ENCODE results near the gene FAM9C. TPM values are rescaled to one million over a fixed set of nuclear protein-coding genes. Genes with fewer than 3 reads are reported as not detected.

The FAM9C gene
- total and polyA plus RNA-seq, 2 donors (not counting 1 experiment from before 2014, with no cell fraction given), result under 0.01 to 0.01 TPM

- no peaks in the 10 kb centered on the region for H4K20me1 ChIP-seq (ENCODE audit: control insufficient read depth, extremely low read depth, insufficient read depth, low read length)
- no peak overlapping the region for H3K9ac ChIP-seq (ENCODE audit: insufficient read depth, low read length)
- no peaks in the 10 kb centered on the region for H3K36me3 ChIP-seq (ENCODE audit: control insufficient read depth, insufficient read depth, low read length)
- DNase-seq (ENCODE audit: low read depth in 2 of 2), result no peak
- no peak overlapping the region for H3K4me2 ChIP-seq (ENCODE audit: extremely low read depth, insufficient read depth, low read length)
- TF ChIP-seq EZH2 (IDR thresholded peaks at IDR 0.05; ENCODE audit: low read length, missing control alignments), result no peak
- TF ChIP-seq CTCF (conservative IDR thresholded peaks at IDR 0.05 in 1 of 2, IDR thresholded peaks at IDR 0.05 in 1 of 2; ENCODE audit: low read depth in 1 of 2, low read length in 2 of 2), result no peak
- no peaks in the 10 kb centered on the region for H3K9me3 ChIP-seq (ENCODE audit: control insufficient read depth, insufficient read depth, low read depth, low read length)
- no peak overlapping the region for H2AFZ ChIP-seq (ENCODE audit: low read length)
- H3K4me1 ChIP-seq (ENCODE audit: control insufficient read depth, extremely low read depth, insufficient read depth, low read length), result peaks cover 2% of the 10 kb centered on the region
- H3K27me3 ChIP-seq (ENCODE audit: control insufficient read depth, insufficient read depth, low read length), result no peaks in the 10 kb centered on the region
- no peak overlapping the region for H3K4me3 ChIP-seq (replicated peaks in 1 of 4; ENCODE audit: control extremely low read depth in 1 of 4, insufficient read depth in 1 of 4, low read depth in 3 of 4, low read length in 4 of 4)
- H3K79me2 ChIP-seq (ENCODE audit: control insufficient read depth, insufficient read depth, low read length), result no peaks in the 10 kb centered on the region
- no peak overlapping the region for H3K27ac ChIP-seq (ENCODE audit: insufficient read depth, low read length)
These were observed 30.2 kb upstream of the FAM9C start for GRCh38 chrX:13074297-13075262.

- H2AFZ ChIP-seq (ENCODE audit: low read length), result no peak overlapping the region
- DNase-seq (ENCODE audit: low read depth in 2 of 2), result peak; percentile 53 to 56
- no peaks in the 10 kb centered on the region for H3K36me3 ChIP-seq (ENCODE audit: control insufficient read depth, insufficient read depth, low read length)
- no peaks in the 10 kb centered on the region for H3K4me1 ChIP-seq (ENCODE audit: control insufficient read depth, extremely low read depth, insufficient read depth, low read length)
- no peak overlapping the region for H3K4me2 ChIP-seq (ENCODE audit: extremely low read depth, insufficient read depth, low read length)
- H3K27me3 ChIP-seq (ENCODE audit: control insufficient read depth, insufficient read depth, low read length), result no peaks in the 10 kb centered on the region
- no peak for TF ChIP-seq EZH2 (IDR thresholded peaks at IDR 0.05; ENCODE audit: low read length, missing control alignments)
- no peak for TF ChIP-seq CTCF (conservative IDR thresholded peaks at IDR 0.05 in 1 of 2, IDR thresholded peaks at IDR 0.05 in 1 of 2; ENCODE audit: low read depth in 1 of 2, low read length in 2 of 2)
- no peak overlapping the region for H3K9ac ChIP-seq (ENCODE audit: insufficient read depth, low read length)
- no peaks in the 10 kb centered on the region for H3K9me3 ChIP-seq (ENCODE audit: control insufficient read depth, insufficient read depth, low read depth, low read length)
- no peak overlapping the region for H3K27ac ChIP-seq (ENCODE audit: insufficient read depth, low read length)
- no peaks in the 10 kb centered on the region for H3K79me2 ChIP-seq (ENCODE audit: control insufficient read depth, insufficient read depth, low read length)
- no peak overlapping the region for H3K4me3 ChIP-seq (replicated peaks in 1 of 4; ENCODE audit: control extremely low read depth in 1 of 4, insufficient read depth in 1 of 4, low read depth in 3 of 4, low read length in 4 of 4)
- H4K20me1 ChIP-seq (ENCODE audit: control insufficient read depth, extremely low read depth, insufficient read depth, low read length), result no peaks in the 10 kb centered on the region
These were observed 25.5 kb upstream of the FAM9C start for GRCh38 chrX:13069771-13070416.

GRCh38 chrX:13068651-13069050 lies 24.2 kb upstream of the FAM9C start:
- Histone ChIP-seq H2AFZ (ENCODE audit: low read length) (no peak overlapping the region), H3K4me1 (ENCODE audit: control insufficient read depth, extremely low read depth, insufficient read depth, low read length) (no peaks in the 10 kb centered on the region), H3K4me3 (replicated peaks in 1 of 4; ENCODE audit: control extremely low read depth in 1 of 4, insufficient read depth in 1 of 4, low read depth in 3 of 4, low read length in 4 of 4) (no peak overlapping the region), H3K9ac (ENCODE audit: insufficient read depth, low read length) (no peak overlapping the region), H3K27ac (ENCODE audit: insufficient read depth, low read length) (no peak overlapping the region), H3K9me3 (ENCODE audit: control insufficient read depth, insufficient read depth, low read depth, low read length) (no peaks in the 10 kb centered on the region), H4K20me1 (ENCODE audit: control insufficient read depth, extremely low read depth, insufficient read depth, low read length) (no peaks in the 10 kb centered on the region), H3K36me3 (ENCODE audit: control insufficient read depth, insufficient read depth, low read length) (no peaks in the 10 kb centered on the region), H3K79me2 (ENCODE audit: control insufficient read depth, insufficient read depth, low read length) (no peaks in the 10 kb centered on the region), H3K27me3 (ENCODE audit: control insufficient read depth, insufficient read depth, low read length) (no peaks in the 10 kb centered on the region), H3K4me2 (ENCODE audit: extremely low read depth, insufficient read depth, low read length) (no peak overlapping the region)
- DNase-seq (ENCODE audit: low read depth in 2 of 2), result no peak
- TF ChIP-seq EZH2 (IDR thresholded peaks at IDR 0.05; ENCODE audit: low read length, missing control alignments), result no peak
- no peak for TF ChIP-seq CTCF (conservative IDR thresholded peaks at IDR 0.05 in 1 of 2, IDR thresholded peaks at IDR 0.05 in 1 of 2; ENCODE audit: low read depth in 1 of 2, low read length in 2 of 2)

Data from fibroblast of lung (primary cell).